Spleen (tissue), 11 donors: ENCODE results near the gene SETD4. TPM values are rescaled to one million over a fixed set of nuclear protein-coding genes. Genes with fewer than 3 reads are reported as not detected.

ENCODE experiments used
- DNase-seq: peaks from one replicate; pipeline ENCODE4 v3.0.0-alpha.2; 2020
- H3K27ac ChIP-seq, 8 donors: fragments of 200-600 bp; sonication (generic) in 7 of 8; 1 replicate in 4 of 8; 2 replicates in 4 of 8; pipeline versions ENCODE4 v1.5.0 to v1.8.0; 2016 to 2021; ENCODE audit warnings: inconsistent platforms in 4 of 8, mild to moderate bottlenecking in 4 of 8, moderate library complexity in 1 of 8
- H3K27me3 ChIP-seq, 7 donors: fragments of 200-600 bp; sonication (generic) in 6 of 7; replicated peaks in 1 of 7; 1 replicate in 4 of 7; 2 replicates in 3 of 7; pipeline versions ENCODE4 v1.5.0 to v1.8.0; 2016 to 2021; ENCODE audit warnings: inconsistent platforms in 3 of 7, mild to moderate bottlenecking in 1 of 7
- H3K36me3 ChIP-seq, 6 donors: fragments of 200-600 bp; sonication (generic) in 5 of 6; 1 replicate in 4 of 6; 2 replicates in 2 of 6; pipeline versions ENCODE4 v1.5.0 to v1.8.0; 2016 to 2021; ENCODE audit warnings: inconsistent platforms in 2 of 6
- H3K4me1 ChIP-seq, 6 donors: fragments of 200-600 bp; sonication (generic) in 5 of 6; 1 replicate in 3 of 6; 2 replicates in 3 of 6; pipeline versions ENCODE4 v1.5.0 to v1.8.0; 2016 to 2021; ENCODE audit warnings: inconsistent platforms in 3 of 6
- H3K4me3 ChIP-seq, 8 donors: fragments of 200-600 bp; sonication (generic) in 7 of 8; 1 replicate in 4 of 8; 2 replicates in 4 of 8; pipeline versions ENCODE4 v1.5.0 to v1.8.0; 2016 to 2021; ENCODE audit warnings: inconsistent platforms in 4 of 8, mild to moderate bottlenecking in 4 of 8, moderate library complexity in 2 of 8
- H3K9me3 ChIP-seq, 8 donors: fragments of 200-600 bp; sonication (generic) in 7 of 8; 1 replicate in 4 of 8; 2 replicates in 4 of 8; pipeline versions ENCODE4 v1.5.0 to v1.8.0; 2016 to 2021; ENCODE audit warnings: inconsistent platforms in 4 of 8
- POLR2A ChIP-seq, 3 donors: fragments of 450-650 bp; IDR thresholded peaks; one replicate each; pipeline ENCODE4 v1.5.1; 2017; ENCODE audit warnings: antibody characterized with exemption in 3 of 3, mild to moderate bottlenecking in 1 of 3
- POLR2AphosphoS5 ChIP-seq, 3 donors: sonication (generic); formaldehyde crosslinking; IDR thresholded peaks; one replicate each; pipeline ENCODE4 v1.5.1; 2017; ENCODE audit warnings: antibody characterized with exemption in 3 of 3
- WGBS, 5 donors: extraction: QIAGEN DNeasy Blood & Tissue Kit in 3 of 5; methylation state at CpG; one replicate each; pipeline versions ENCODE4 v1.1.5 to v1.1.7; 2013 to 2018; 5-methylcytosine and 5-hydroxymethylcytosine counted together
- intact Hi-C: fragments of 100-400 bp; cut with DNase I; formaldehyde crosslinking; loops from one replicate; pipeline ENCODE4 v1.15.0; 2023; ENCODE audit warnings: low total_unique reads
- polyA plus RNA-seq, 3 donors: library from polyadenylated mRNA; stranded (reverse); fragments of 200-250 nt; gene quantifications; one replicate each; pipeline ENCODE4 v1.2.1, GENCODE V29; 2013
- total RNA-seq, 7 donors: library from RNA; depleted of rRNA in 3 of 7; stranded (reverse); fragments of >200 nt in 3 of 7; fragmentation: NEBNext Ultra II Directional in 4 of 7; extraction: Animal tissue kit (Norgen Biotek cat#: 25700) in 4 of 7; gene quantifications; one replicate each; pipeline versions ENCODE4 v1.1.0 to v1.2.1, GENCODE V29; 2016 to 2021
- TF ChIP-seq, protein P1 (sequence below), 11 experiments: fragments of 200-600 bp in 7 of 11; fragments of 450-650 bp in 4 of 11; sonication (generic) in 4 of 11; IDR thresholded peaks in 8 of 11; conservative IDR thresholded peaks in 3 of 11; 1 replicate in 7 of 11; 2 replicates in 4 of 11; pipeline versions ENCODE4 v1.4.0 to v1.8.0; 2016 to 2021; ENCODE audit warnings: antibody characterized with exemption in 11 of 11, inconsistent platforms in 4 of 11, mild to moderate bottlenecking in 1 of 11
- donor health status: healthy with polysubstance abuse.
- donor health status: DM: no; HTN: no; CAD: no; lungs with moderate emphysema.
- donor health status: DM: no; HTN: no; CAD: no.
- donor health status: Bipolar disorder and iron deficiency.
- donor health status: healthy.
- donor health status: DM: no; HTN: no; CAD: no.
- donor health status: DM: yes; HTN: yes; CAD: no.

SETD4 gene
- total and polyA plus RNA-seq, 10 donors, result 6.9 to 28.1 (median 18.4) TPM

DNA sequence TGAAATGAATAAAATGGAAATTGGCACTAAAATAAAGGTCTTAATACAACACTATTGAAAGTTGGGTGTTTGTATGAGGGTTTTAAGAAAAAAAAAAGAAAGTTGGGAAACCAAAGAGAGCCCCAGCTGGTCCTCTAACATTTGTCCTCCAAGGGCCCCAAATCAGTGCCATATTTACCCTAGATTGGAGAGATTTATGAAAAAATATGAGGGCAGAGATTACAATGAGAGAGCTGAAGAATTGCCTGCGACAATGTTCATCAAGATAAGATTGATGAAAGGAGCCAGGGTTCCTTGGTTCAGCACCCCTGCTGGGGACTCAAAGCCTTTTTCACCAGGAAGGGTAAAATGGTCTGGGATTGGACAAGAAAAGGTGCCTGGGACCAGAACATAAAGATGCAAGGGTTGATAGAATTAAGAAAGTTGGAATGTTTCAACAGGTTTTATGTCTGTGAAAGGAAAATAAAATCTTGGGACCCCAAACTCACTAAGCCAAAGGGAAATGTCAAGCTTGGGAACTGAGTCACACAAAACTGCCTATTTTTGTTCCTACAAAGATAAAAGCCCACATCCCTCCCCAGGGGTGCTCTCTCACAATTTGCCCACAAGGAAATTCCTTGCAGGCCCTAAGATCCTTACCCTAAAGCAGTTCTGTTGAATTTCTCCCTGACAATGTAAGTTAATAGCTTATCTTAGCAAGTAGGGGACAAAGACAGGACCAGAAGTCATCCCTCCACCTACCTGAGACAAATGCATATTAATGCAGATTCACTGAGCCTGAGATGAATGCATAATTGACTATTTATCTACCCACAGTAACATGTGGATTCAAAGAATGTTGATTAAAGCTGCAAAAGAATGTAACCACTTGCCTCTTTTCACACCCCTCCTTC is 36.3 kb upstream of the SETD4 start:
- no peak for TF ChIP-seq POLR2AphosphoS5 (IDR thresholded peaks at IDR 0.05)
- TF ChIP-seq, protein P1, sequence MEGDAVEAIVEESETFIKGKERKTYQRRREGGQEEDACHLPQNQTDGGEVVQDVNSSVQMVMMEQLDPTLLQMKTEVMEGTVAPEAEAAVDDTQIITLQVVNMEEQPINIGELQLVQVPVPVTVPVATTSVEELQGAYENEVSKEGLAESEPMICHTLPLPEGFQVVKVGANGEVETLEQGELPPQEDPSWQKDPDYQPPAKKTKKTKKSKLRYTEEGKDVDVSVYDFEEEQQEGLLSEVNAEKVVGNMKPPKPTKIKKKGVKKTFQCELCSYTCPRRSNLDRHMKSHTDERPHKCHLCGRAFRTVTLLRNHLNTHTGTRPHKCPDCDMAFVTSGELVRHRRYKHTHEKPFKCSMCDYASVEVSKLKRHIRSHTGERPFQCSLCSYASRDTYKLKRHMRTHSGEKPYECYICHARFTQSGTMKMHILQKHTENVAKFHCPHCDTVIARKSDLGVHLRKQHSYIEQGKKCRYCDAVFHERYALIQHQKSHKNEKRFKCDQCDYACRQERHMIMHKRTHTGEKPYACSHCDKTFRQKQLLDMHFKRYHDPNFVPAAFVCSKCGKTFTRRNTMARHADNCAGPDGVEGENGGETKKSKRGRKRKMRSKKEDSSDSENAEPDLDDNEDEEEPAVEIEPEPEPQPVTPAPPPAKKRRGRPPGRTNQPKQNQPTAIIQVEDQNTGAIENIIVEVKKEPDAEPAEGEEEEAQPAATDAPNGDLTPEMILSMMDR (IDR thresholded peaks at IDR 0.05 in 8 of 11, conservative IDR thresholded peaks at IDR 0.05 in 3 of 11), result no peak
- TF ChIP-seq POLR2A (IDR thresholded peaks at IDR 0.05), result no peak
- H3K36me3 ChIP-seq, result no peaks in the 10 kb centered on the region
- H3K27me3 ChIP-seq, result peaks cover 0 to 5% (median 0%) of the 10 kb centered on the region in 7 donors
- no peak overlapping the region for H3K4me3 ChIP-seq
- WGBS, 5 donors, result 68 to 85% (median 74%) methylated on average over 1 of the region's 1 CpG
- no peak overlapping the region for H3K27ac ChIP-seq
- H3K4me1 ChIP-seq, result peaks cover 0 to 9% (median 0%) of the 10 kb centered on the region in 6 donors
- H3K9me3 ChIP-seq, result peaks cover 0 to 30% (median 22%) of the 10 kb centered on the region in 8 donors
- no peak for DNase-seq
- intact Hi-C loops, result no loop called here

DNA sequence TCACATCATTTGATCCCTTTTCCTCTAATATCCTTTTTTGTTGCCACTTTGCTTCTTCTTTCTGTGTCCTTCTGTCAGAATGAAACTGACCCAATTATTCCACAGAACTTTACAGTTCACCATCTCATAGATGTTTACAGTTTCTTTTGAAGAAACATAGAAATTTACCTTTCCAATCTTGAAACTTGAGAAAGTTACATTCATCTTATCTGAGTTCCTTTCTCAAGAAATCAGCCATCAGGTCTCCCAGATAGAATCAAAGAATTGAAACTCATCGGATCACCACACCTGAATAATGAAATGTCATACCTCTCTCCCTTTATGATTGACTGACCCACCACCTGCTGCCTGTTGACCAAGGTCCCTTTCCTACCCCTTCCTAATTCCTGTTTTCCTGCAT is 33.2 kb upstream of the SETD4 start:
- no peak overlapping the region for H3K4me3 ChIP-seq
- H3K27ac ChIP-seq, result no peak overlapping the region
- TF ChIP-seq POLR2AphosphoS5 (IDR thresholded peaks at IDR 0.05), result no peak
- TF ChIP-seq, protein P1 (IDR thresholded peaks at IDR 0.05 in 8 of 11, conservative IDR thresholded peaks at IDR 0.05 in 3 of 11), result no peak
- no peak for TF ChIP-seq POLR2A (IDR thresholded peaks at IDR 0.05)
- DNase-seq, result no peak
- intact Hi-C loops, result no loop called here
- no peaks in the 10 kb centered on the region for H3K36me3 ChIP-seq
- H3K27me3 ChIP-seq, result peaks cover 0 to 5% (median 0%) of the 10 kb centered on the region in 7 donors
- 89 to 97% (median 91%) methylated on average over 1 of the region's 1 CpG for WGBS, 5 donors
- H3K9me3 ChIP-seq, result peaks cover 0 to 30% (median 22%) of the 10 kb centered on the region in 8 donors
- H3K4me1 ChIP-seq, result peaks cover 0 to 9% (median 0%) of the 10 kb centered on the region in 6 donors

DNA sequence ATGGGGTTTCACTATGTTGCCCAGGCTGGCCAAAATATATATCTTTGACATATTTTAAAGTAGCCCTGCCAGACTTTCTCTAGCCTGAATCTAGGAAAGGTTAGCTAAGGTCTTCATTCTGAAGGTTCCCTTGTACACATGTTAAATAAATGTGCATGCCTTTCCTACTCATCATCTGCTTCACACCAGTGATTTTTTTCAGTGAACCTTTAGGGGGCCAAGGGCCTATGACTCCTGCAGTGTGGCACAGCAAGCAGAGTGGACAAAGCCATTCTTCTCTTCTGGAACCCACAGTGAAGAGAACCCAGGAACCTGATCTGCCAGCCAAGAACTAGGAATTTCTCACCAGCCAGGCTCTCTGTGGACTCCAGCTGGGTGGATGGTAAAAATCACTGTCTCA is 32.4 kb upstream of the SETD4 start:
- Histone ChIP-seq H3K27ac (no peak overlapping the region), H3K36me3 (no peaks in the 10 kb centered on the region), H3K9me3 (peaks cover 0 to 30% (median 22%) of the 10 kb centered on the region in 8 donors), H3K4me1 (peaks cover 0 to 4% (median 0%) of the 10 kb centered on the region in 6 donors), H3K27me3 (peaks cover 0 to 5% (median 0%) of the 10 kb centered on the region in 7 donors), H3K4me3 (no peak overlapping the region)
- DNase-seq, result no peak
- TF ChIP-seq, protein P1 (IDR thresholded peaks at IDR 0.05 in 8 of 11, conservative IDR thresholded peaks at IDR 0.05 in 3 of 11), result no peak
- no peak for TF ChIP-seq POLR2AphosphoS5 (IDR thresholded peaks at IDR 0.05)
- TF ChIP-seq POLR2A (IDR thresholded peaks at IDR 0.05), result no peak
- intact Hi-C loops, result no loop called here

DNA sequence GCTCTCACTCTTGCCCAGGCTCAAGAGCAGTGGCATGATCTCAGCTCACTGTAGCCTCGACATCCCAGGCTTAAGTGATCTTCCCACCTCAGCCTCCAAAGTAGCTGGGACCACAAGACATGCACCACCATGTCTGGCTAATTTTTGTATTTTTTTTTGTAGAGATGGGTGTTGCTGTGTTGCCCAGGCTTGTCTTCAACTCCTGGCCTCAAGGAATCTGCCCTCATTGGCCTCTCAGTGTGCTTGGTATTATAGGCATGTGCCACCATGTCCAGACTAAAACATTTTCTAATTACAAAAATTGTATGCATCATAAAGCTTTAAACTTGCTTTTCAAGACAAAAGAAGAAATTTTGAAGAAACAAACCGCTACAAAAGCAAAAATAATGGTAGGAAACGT is 29.6 kb upstream of the SETD4 start:
- WGBS, 5 donors, result 74 to 94% (median 90%) methylated on average over 3 of the region's 3 CpGs
- intact Hi-C loops, result no loop called here

More for the DNA sequence above, 29.6 kb upstream of the SETD4 start:
- Histone ChIP-seq H3K4me3 (no peak overlapping the region), H3K4me1 (no peaks in the 10 kb centered on the region), H3K27me3 (peaks cover 0 to 1% (median 0%) of the 10 kb centered on the region in 7 donors), H3K9me3 (peaks cover 0 to 26% (median 22%) of the 10 kb centered on the region in 8 donors), H3K27ac (no peak overlapping the region), H3K36me3 (no peaks in the 10 kb centered on the region)
- TF ChIP-seq POLR2AphosphoS5 (IDR thresholded peaks at IDR 0.05), result no peak
- TF ChIP-seq POLR2A (IDR thresholded peaks at IDR 0.05), result no peak
- TF ChIP-seq, protein P1 (IDR thresholded peaks at IDR 0.05 in 8 of 11, conservative IDR thresholded peaks at IDR 0.05 in 3 of 11), result no peak
- DNase-seq, result no peak
